Measurements from ENCODE around the gene DPEP3. TPM values are rescaled to one million over a fixed set of nuclear protein-coding genes. Genes with fewer than 3 reads are reported as not detected.

The DPEP3 gene
- polyA plus RNA-seq, 3 donors, result 0.20 to 1.8 (median 0.25) TPM

- Histone ChIP-seq H3K4me3 (replicated peaks in 1 of 3; ENCODE audit: low read depth in 2 of 3, low read length in 3 of 3) (no peak overlapping the region), H3K4me1 (ENCODE audit: control insufficient read depth in 1 of 2, insufficient read depth in 2 of 2, low read length in 2 of 2) (no peaks in the 10 kb centered on the region), H3K9me3 (replicated peaks in 1 of 2; ENCODE audit: control insufficient read depth in 1 of 2, insufficient read depth in 1 of 2, low read length in 2 of 2) (no peaks in the 10 kb centered on the region), H3K9ac (ENCODE audit: insufficient read depth, low read length, poor library complexity, severe bottlenecking) (no peak overlapping the region), H3K79me2 (ENCODE audit: insufficient read depth, low read length) (no peaks in the 10 kb centered on the region), H2AFZ (ENCODE audit: insufficient read depth, low read depth, low read length, poor library complexity, severe bottlenecking) (no peak overlapping the region), H3K27ac (ENCODE audit: low read depth in 1 of 2, low read length in 2 of 2) (no peak overlapping the region), H4K20me1 (ENCODE audit: insufficient read depth, low read length) (no peaks in the 10 kb centered on the region), H3K4me2 (replicated peaks; ENCODE audit: extremely low read depth, low read length, poor library complexity, severe bottlenecking) (no peak overlapping the region), H3K27me3 (ENCODE audit: control insufficient read depth in 2 of 2, insufficient read depth in 2 of 2, low read length in 2 of 2) (no peaks in the 10 kb centered on the region), H3K36me3 (replicated peaks in 1 of 2; ENCODE audit: control insufficient read depth in 1 of 2, insufficient read depth in 2 of 2, low read length in 2 of 2) (no peaks in the 10 kb centered on the region)
- WGBS (ENCODE audit: insufficient coverage), result 89% methylated on average over 2 of the region's 9 CpGs
- Mint-ChIP-seq H3K9me3 (peaks cover 0 to 3% (median under 1%) of the 10 kb centered on the region in 7 donors), H3K36me3 (no peaks in the 10 kb centered on the region), H3K4me3 (no peak overlapping the region), H3K27me3 (ENCODE audit: low read depth in 3 of 3) (peaks cover 3 to 17% (median 9%) of the 10 kb centered on the region in 3 donors), H3K27ac (no peak overlapping the region), H3K4me1 (no peaks in the 10 kb centered on the region)
- intact Hi-C loops (cut with micrococcal nuclease), result no loop called here
- no peak for DNase-seq
- no peak for TF ChIP-seq CTCF (IDR thresholded peaks at IDR 0.05)
Observed at GRCh38 chr16:67977469-67978227, 2.7 kb downstream of the DPEP3 start.

GRCh38 chr16:67977005-67977404, 3.3 kb downstream of the DPEP3 start:
- Mint-ChIP-seq H3K9me3 (peaks cover 0 to 1% (median 0%) of the 10 kb centered on the region in 7 donors), H3K27ac (peak overlapping the region in 1 of 7 donors; percentile 42), H3K4me1 (no peaks in the 10 kb centered on the region), H3K27me3 (ENCODE audit: low read depth in 3 of 3) (peaks cover 3 to 17% (median 12%) of the 10 kb centered on the region in 3 donors), H3K36me3 (no peaks in the 10 kb centered on the region), H3K4me3 (no peak overlapping the region)
- Histone ChIP-seq H3K9ac (ENCODE audit: insufficient read depth, low read length, poor library complexity, severe bottlenecking) (no peak overlapping the region), H3K4me1 (ENCODE audit: control insufficient read depth in 1 of 2, insufficient read depth in 2 of 2, low read length in 2 of 2) (no peaks in the 10 kb centered on the region), H3K79me2 (ENCODE audit: insufficient read depth, low read length) (no peaks in the 10 kb centered on the region), H3K27ac (ENCODE audit: low read depth in 1 of 2, low read length in 2 of 2) (no peak overlapping the region), H3K36me3 (replicated peaks in 1 of 2; ENCODE audit: control insufficient read depth in 1 of 2, insufficient read depth in 2 of 2, low read length in 2 of 2) (no peaks in the 10 kb centered on the region), H3K4me2 (replicated peaks; ENCODE audit: extremely low read depth, low read length, poor library complexity, severe bottlenecking) (no peak overlapping the region), H4K20me1 (ENCODE audit: insufficient read depth, low read length) (no peaks in the 10 kb centered on the region), H3K4me3 (replicated peaks in 1 of 3; ENCODE audit: low read depth in 2 of 3, low read length in 3 of 3) (no peak overlapping the region), H3K9me3 (replicated peaks in 1 of 2; ENCODE audit: control insufficient read depth in 1 of 2, insufficient read depth in 1 of 2, low read length in 2 of 2) (no peaks in the 10 kb centered on the region), H3K27me3 (ENCODE audit: control insufficient read depth in 2 of 2, insufficient read depth in 2 of 2, low read length in 2 of 2) (no peaks in the 10 kb centered on the region), H2AFZ (ENCODE audit: insufficient read depth, low read depth, low read length, poor library complexity, severe bottlenecking) (no peak overlapping the region)
- WGBS (ENCODE audit: insufficient coverage), result 80% methylated on average over 5 of the region's 5 CpGs
- intact Hi-C loops (cut with micrococcal nuclease), result no loop called here
- TF ChIP-seq CTCF (IDR thresholded peaks at IDR 0.05), result no peak
- DNase-seq, result no peak

Measured in CD14-positive monocyte (primary cell).